ENCODE data around the gene ABCG4. TPM values are rescaled to one million over a fixed set of nuclear protein-coding genes. Genes with fewer than 3 reads are reported as not detected.

Gene ABCG4
- total RNA-seq, 1 experiment from 2014 or later = not detected

GRCh38 chr11:119118227-119118626 lies 30.6 kb upstream of the ABCG4 start:
- no peak for TF ChIP-seq CTCF (conservative IDR thresholded peaks at IDR 0.05; ENCODE audit: low read depth, low read length)
- TF ChIP-seq EZH2 (IDR thresholded peaks at IDR 0.05; ENCODE audit: borderline replicate concordance, low read depth, low read length, poor library complexity, severe bottlenecking) = no peak
- Histone ChIP-seq H3K27me3 (replicated peaks; ENCODE audit: insufficient read depth, low read depth, low read length, poor library complexity) (no peaks in the 10 kb centered on the region), H3K36me3 (ENCODE audit: insufficient read depth, low read length, poor library complexity, severe bottlenecking) (peaks cover 14% of the 10 kb centered on the region), H3K4me1 (ENCODE audit: insufficient read depth, low read length, poor library complexity, severe bottlenecking) (peaks cover 14% of the 10 kb centered on the region), H3K4me3 (ENCODE audit: low read depth, low read length, poor library complexity, severe bottlenecking) (no peak overlapping the region), H3K27ac (ENCODE audit: low read depth, low read length, poor library complexity, severe bottlenecking) (no peak overlapping the region), H3K9me3 (ENCODE audit: low read depth, low read length, poor library complexity, severe bottlenecking) (no peaks in the 10 kb centered on the region)
- BruUV-seq (replicated peaks) = no TSS peak
- CTCF ChIA-PET = no interaction called here
- intact Hi-C loops (cut with micrococcal nuclease; ENCODE audit: unreplicated experiment) = no loop called here
- no peak for DNase-seq (ENCODE audit: low spot score)
- POLR2A ChIA-PET (ENCODE audit: low non-redundant PET) = no interaction called here

GRCh38 chr11:119118946-119119345 lies 29.9 kb upstream of the ABCG4 start:
- H3K4me1 ChIP-seq (ENCODE audit: insufficient read depth, low read length, poor library complexity, severe bottlenecking) = peaks cover 14% of the 10 kb centered on the region
- no peaks in the 10 kb centered on the region for H3K27me3 ChIP-seq (replicated peaks; ENCODE audit: insufficient read depth, low read depth, low read length, poor library complexity)
- peak overlapping the region; percentile 6 for H3K27ac ChIP-seq (ENCODE audit: low read depth, low read length, poor library complexity, severe bottlenecking)
- no peak for DNase-seq (ENCODE audit: low spot score)
- H3K9me3 ChIP-seq (ENCODE audit: low read depth, low read length, poor library complexity, severe bottlenecking) = no peaks in the 10 kb centered on the region
- H3K4me3 ChIP-seq (ENCODE audit: low read depth, low read length, poor library complexity, severe bottlenecking) = no peak overlapping the region
- intact Hi-C loops (cut with micrococcal nuclease; ENCODE audit: unreplicated experiment) = no loop called here
- TF ChIP-seq EZH2 (IDR thresholded peaks at IDR 0.05; ENCODE audit: borderline replicate concordance, low read depth, low read length, poor library complexity, severe bottlenecking) = no peak
- no peak for TF ChIP-seq CTCF (conservative IDR thresholded peaks at IDR 0.05; ENCODE audit: low read depth, low read length)
- CTCF ChIA-PET = no interaction called here
- no TSS peak for BruUV-seq (replicated peaks)
- H3K36me3 ChIP-seq (ENCODE audit: insufficient read depth, low read length, poor library complexity, severe bottlenecking) = peaks cover 11% of the 10 kb centered on the region
- POLR2A ChIA-PET (ENCODE audit: low non-redundant PET) = no interaction called here

- peak; percentile 46 for DNase-seq (ENCODE audit: low spot score)
- POLR2A ChIA-PET (ENCODE audit: low non-redundant PET) = no interaction called here
- Histone ChIP-seq H3K36me3 (ENCODE audit: insufficient read depth, low read length, poor library complexity, severe bottlenecking) (peaks cover 6% of the 10 kb centered on the region), H3K4me3 (ENCODE audit: low read depth, low read length, poor library complexity, severe bottlenecking) (peak overlapping the region; percentile 75), H3K27me3 (replicated peaks; ENCODE audit: insufficient read depth, low read depth, low read length, poor library complexity) (no peaks in the 10 kb centered on the region), H3K27ac (ENCODE audit: low read depth, low read length, poor library complexity, severe bottlenecking) (peak overlapping the region; percentile 32), H3K9me3 (ENCODE audit: low read depth, low read length, poor library complexity, severe bottlenecking) (no peaks in the 10 kb centered on the region), H3K4me1 (ENCODE audit: insufficient read depth, low read length, poor library complexity, severe bottlenecking) (peaks cover 14% of the 10 kb centered on the region)
- TF ChIP-seq CTCF (conservative IDR thresholded peaks at IDR 0.05; ENCODE audit: low read depth, low read length) (no peak), EZH2 (IDR thresholded peaks at IDR 0.05; ENCODE audit: borderline replicate concordance, low read depth, low read length, poor library complexity, severe bottlenecking) (no peak)
- TSS peak; percentile 96 for BruUV-seq (replicated peaks)
- CTCF ChIA-PET = interaction anchor here (0.7 kb wide), 1 partner anchor 85 kb away, joined by 3 read pairs; the partner anchor contains the start of gene CBL
- intact Hi-C loops (cut with micrococcal nuclease; ENCODE audit: unreplicated experiment) = no loop called here
Measured at GRCh38 chr11:119120639-119121007, 28.2 kb upstream of the ABCG4 start.
